Measurements from ENCODE around the gene PJVK. TPM values are rescaled to one million over a fixed set of nuclear protein-coding genes. Genes with fewer than 3 reads are reported as not detected.

PJVK gene
- total and polyA plus RNA-seq, 2 of the 13 experiments (the other 11 are each of a cell fraction or from before 2014, with no cell fraction given) = 1.2 to 2.6 TPM

DNA sequence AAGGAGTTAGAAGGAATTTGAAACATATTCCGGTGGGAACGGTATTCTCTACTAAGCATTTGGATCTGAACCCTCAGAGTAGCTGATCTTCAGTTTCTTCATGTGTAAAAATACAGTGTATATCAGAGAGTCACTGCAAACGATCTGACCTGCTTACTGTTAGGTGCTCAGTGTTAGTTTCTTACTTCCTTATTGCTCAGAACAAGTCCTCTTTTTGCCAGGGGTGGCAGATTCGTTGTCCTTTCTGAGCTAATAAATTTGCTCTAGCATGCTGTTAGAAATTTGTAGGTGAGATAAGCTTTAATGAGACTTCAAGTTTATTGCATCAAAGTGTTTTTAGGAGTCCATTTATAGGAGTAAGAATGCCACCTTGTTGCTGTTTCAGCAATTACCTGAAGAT is 44.9 kb downstream of the PJVK start (continued):
- TF ChIP-seq ZFP36L1 (CRISPR knock-in tag; IDR thresholded peaks at IDR 0.05) = no peak
- TF ChIP-seq ZNF510 (CRISPR knock-in tag; IDR thresholded peaks at IDR 0.05; ENCODE audit: low read depth) = no peak

DNA sequence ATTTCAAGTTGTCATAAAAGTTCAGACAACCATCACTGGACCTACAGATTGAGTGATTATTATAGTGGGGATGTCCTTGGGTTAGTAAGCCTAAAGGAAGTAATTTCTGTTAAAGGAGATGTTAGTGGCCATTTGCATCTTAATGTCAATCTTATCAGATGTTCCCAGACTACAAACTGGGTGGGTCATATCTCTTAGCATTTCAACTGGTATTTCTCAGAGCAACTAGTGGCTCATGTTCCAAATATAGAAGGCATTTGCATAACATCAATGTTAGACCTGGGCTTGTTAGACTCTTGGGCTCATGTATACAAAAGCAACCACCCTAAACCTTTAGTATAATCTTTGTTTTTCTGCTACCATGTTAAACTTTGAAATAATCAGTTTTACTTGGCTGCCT is 47.0 kb downstream of the PJVK start:
- Histone ChIP-seq H3K9ac (ENCODE audit: insufficient read depth, low read depth, low read length) (no peak overlapping the region), H3K79me2 (ENCODE audit: insufficient read depth, low read length) (no peaks in the 10 kb centered on the region), H3K4me3 (replicated peaks in 1 of 3; ENCODE audit: insufficient read depth in 1 of 3, low read depth in 2 of 3, low read length in 3 of 3) (no peak overlapping the region), H4K20me1 (ENCODE audit: insufficient read depth, low read length) (no peaks in the 10 kb centered on the region), H3K27me3 (ENCODE audit: control insufficient read depth in 1 of 2, insufficient read depth in 2 of 2, low read length in 2 of 2) (no peaks in the 10 kb centered on the region), H3K9me3 (ENCODE audit: low read length) (no peaks in the 10 kb centered on the region), H2AFZ (ENCODE audit: low read length) (no peak overlapping the region), H3K36me3 (replicated peaks in 1 of 2; ENCODE audit: control insufficient read depth in 1 of 2, insufficient read depth in 2 of 2, low read length in 2 of 2) (peaks cover 25 to 72% of the 10 kb centered on the region in 2 experiments), H3K4me2 (ENCODE audit: low read depth, low read length) (no peak overlapping the region), H3K27ac (ENCODE audit: extremely low read length, insufficient read depth, low read length) (no peak overlapping the region), H3K4me1 (ENCODE audit: insufficient read depth, low read length) (no peaks in the 10 kb centered on the region)
- ATAC-seq (no peak), FAIRE-seq (no peak), DNase-seq (ENCODE audit: low spot score) (no peak)
- BruUV-seq (replicated peaks) = no TSS peak
- ChIA-PET POLR2A (interaction anchor here (1.6 kb wide), 1 partner anchor 47 kb away, joined by 4 read pairs; the partner anchor contains the start of genes PJVK and PRKRA), CTCF (ENCODE audit: low intra/inter-chr PET ratio, low total read pairs) (no interaction called here)
- intact Hi-C loops (cut with micrococcal nuclease; ENCODE audit: unreplicated experiment) (no loop called here), in situ Hi-C loops (cut with HindIII; ENCODE audit: extremely low pct_ligation_motif_present, low pct_unique_long_range_greater_than_20kb) (no loop called here)
- TF ChIP-seq CCDC6 (CRISPR knock-in tag; IDR thresholded peaks at IDR 0.05) (no peak), ZIK1 (CRISPR knock-in tag; IDR thresholded peaks at IDR 0.05; ENCODE audit: borderline replicate concordance, low read depth) (no peak), ZFP36L1 (CRISPR knock-in tag; IDR thresholded peaks at IDR 0.05) (no peak), BHLHE40 (IDR thresholded peaks at IDR 0.05; ENCODE audit: low read length) (no peak)
- TF ChIP-seq, protein P1, sequence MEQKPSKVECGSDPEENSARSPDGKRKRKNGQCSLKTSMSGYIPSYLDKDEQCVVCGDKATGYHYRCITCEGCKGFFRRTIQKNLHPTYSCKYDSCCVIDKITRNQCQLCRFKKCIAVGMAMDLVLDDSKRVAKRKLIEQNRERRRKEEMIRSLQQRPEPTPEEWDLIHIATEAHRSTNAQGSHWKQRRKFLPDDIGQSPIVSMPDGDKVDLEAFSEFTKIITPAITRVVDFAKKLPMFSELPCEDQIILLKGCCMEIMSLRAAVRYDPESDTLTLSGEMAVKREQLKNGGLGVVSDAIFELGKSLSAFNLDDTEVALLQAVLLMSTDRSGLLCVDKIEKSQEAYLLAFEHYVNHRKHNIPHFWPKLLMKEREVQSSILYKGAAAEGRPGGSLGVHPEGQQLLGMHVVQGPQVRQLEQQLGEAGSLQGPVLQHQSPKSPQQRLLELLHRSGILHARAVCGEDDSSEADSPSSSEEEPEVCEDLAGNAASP (CRISPR knock-in tag; IDR thresholded peaks at IDR 0.05; ENCODE audit: borderline replicate concordance) = no peak
- TF ChIP-seq, protein P2, sequence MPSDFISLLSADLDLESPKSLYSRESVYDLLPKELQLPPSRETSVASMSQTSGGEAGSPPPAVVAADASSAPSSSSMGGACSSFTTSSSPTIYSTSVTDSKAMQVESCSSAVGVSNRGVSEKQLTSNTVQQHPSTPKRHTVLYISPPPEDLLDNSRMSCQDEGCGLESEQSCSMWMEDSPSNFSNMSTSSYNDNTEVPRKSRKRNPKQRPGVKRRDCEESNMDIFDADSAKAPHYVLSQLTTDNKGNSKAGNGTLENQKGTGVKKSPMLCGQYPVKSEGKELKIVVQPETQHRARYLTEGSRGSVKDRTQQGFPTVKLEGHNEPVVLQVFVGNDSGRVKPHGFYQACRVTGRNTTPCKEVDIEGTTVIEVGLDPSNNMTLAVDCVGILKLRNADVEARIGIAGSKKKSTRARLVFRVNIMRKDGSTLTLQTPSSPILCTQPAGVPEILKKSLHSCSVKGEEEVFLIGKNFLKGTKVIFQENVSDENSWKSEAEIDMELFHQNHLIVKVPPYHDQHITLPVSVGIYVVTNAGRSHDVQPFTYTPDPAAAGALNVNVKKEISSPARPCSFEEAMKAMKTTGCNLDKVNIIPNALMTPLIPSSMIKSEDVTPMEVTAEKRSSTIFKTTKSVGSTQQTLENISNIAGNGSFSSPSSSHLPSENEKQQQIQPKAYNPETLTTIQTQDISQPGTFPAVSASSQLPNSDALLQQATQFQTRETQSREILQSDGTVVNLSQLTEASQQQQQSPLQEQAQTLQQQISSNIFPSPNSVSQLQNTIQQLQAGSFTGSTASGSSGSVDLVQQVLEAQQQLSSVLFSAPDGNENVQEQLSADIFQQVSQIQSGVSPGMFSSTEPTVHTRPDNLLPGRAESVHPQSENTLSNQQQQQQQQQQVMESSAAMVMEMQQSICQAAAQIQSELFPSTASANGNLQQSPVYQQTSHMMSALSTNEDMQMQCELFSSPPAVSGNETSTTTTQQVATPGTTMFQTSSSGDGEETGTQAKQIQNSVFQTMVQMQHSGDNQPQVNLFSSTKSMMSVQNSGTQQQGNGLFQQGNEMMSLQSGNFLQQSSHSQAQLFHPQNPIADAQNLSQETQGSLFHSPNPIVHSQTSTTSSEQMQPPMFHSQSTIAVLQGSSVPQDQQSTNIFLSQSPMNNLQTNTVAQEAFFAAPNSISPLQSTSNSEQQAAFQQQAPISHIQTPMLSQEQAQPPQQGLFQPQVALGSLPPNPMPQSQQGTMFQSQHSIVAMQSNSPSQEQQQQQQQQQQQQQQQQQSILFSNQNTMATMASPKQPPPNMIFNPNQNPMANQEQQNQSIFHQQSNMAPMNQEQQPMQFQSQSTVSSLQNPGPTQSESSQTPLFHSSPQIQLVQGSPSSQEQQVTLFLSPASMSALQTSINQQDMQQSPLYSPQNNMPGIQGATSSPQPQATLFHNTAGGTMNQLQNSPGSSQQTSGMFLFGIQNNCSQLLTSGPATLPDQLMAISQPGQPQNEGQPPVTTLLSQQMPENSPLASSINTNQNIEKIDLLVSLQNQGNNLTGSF (CRISPR knock-in tag; IDR thresholded peaks at IDR 0.05) = no peak
- TF ChIP-seq, protein P3, sequence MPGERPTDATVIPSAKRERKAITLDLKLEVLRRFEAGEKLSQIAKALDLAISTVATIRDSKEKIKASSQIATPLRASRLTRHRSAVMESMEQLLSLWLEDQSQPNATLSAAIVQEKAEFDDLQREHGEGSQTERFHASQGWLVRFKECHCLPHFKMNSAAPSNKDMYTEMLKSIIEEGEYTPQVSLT (CRISPR knock-in tag; IDR thresholded peaks at IDR 0.05; ENCODE audit: borderline replicate concordance, low read depth) = no peak
- TF ChIP-seq, protein P4, sequence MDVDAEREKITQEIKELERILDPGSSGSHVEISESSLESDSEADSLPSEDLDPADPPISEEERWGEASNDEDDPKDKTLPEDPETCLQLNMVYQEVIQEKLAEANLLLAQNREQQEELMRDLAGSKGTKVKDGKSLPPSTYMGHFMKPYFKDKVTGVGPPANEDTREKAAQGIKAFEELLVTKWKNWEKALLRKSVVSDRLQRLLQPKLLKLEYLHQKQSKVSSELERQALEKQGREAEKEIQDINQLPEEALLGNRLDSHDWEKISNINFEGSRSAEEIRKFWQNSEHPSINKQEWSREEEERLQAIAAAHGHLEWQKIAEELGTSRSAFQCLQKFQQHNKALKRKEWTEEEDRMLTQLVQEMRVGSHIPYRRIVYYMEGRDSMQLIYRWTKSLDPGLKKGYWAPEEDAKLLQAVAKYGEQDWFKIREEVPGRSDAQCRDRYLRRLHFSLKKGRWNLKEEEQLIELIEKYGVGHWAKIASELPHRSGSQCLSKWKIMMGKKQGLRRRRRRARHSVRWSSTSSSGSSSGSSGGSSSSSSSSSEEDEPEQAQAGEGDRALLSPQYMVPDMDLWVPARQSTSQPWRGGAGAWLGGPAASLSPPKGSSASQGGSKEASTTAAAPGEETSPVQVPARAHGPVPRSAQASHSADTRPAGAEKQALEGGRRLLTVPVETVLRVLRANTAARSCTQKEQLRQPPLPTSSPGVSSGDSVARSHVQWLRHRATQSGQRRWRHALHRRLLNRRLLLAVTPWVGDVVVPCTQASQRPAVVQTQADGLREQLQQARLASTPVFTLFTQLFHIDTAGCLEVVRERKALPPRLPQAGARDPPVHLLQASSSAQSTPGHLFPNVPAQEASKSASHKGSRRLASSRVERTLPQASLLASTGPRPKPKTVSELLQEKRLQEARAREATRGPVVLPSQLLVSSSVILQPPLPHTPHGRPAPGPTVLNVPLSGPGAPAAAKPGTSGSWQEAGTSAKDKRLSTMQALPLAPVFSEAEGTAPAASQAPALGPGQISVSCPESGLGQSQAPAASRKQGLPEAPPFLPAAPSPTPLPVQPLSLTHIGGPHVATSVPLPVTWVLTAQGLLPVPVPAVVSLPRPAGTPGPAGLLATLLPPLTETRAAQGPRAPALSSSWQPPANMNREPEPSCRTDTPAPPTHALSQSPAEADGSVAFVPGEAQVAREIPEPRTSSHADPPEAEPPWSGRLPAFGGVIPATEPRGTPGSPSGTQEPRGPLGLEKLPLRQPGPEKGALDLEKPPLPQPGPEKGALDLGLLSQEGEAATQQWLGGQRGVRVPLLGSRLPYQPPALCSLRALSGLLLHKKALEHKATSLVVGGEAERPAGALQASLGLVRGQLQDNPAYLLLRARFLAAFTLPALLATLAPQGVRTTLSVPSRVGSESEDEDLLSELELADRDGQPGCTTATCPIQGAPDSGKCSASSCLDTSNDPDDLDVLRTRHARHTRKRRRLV (CRISPR knock-in tag; IDR thresholded peaks at IDR 0.05) = no peak
- TF ChIP-seq, protein P5, sequence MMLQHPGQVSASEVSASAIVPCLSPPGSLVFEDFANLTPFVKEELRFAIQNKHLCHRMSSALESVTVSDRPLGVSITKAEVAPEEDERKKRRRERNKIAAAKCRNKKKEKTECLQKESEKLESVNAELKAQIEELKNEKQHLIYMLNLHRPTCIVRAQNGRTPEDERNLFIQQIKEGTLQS (CRISPR knock-in tag; IDR thresholded peaks at IDR 0.05) = no peak
